Right lung (tissue), 5 donors: Measurements from ENCODE around the gene EXTL1. TPM values are rescaled to one million over a fixed set of nuclear protein-coding genes. Genes with fewer than 3 reads are reported as not detected.
A peak's percentile ranks its signal among the peaks of the same experiment; 100 is the strongest.

Experiments used
- DNase-seq, 2 donors: peaks; one replicate each; pipeline ENCODE4 v3.0.0-alpha.2; 2013
- polyA plus RNA-seq, 5 donors: library from polyadenylated mRNA; unstranded; fragments of 120-200 nt; gene quantifications; one replicate each; pipeline versions ENCODE4 v1.2.1 to v1.2.3, GENCODE V29; 2013; ENCODE audit warnings: inconsistent platforms in 1 of 5, low replicate concordance in 1 of 5; ENCODE audit not compliant: insufficient read length in 5 of 5, insufficient read depth in 1 of 5

Gene EXTL1
- polyA plus RNA-seq, 5 donors = 0.49 to 1.5 (median 0.51) TPM

DNA sequence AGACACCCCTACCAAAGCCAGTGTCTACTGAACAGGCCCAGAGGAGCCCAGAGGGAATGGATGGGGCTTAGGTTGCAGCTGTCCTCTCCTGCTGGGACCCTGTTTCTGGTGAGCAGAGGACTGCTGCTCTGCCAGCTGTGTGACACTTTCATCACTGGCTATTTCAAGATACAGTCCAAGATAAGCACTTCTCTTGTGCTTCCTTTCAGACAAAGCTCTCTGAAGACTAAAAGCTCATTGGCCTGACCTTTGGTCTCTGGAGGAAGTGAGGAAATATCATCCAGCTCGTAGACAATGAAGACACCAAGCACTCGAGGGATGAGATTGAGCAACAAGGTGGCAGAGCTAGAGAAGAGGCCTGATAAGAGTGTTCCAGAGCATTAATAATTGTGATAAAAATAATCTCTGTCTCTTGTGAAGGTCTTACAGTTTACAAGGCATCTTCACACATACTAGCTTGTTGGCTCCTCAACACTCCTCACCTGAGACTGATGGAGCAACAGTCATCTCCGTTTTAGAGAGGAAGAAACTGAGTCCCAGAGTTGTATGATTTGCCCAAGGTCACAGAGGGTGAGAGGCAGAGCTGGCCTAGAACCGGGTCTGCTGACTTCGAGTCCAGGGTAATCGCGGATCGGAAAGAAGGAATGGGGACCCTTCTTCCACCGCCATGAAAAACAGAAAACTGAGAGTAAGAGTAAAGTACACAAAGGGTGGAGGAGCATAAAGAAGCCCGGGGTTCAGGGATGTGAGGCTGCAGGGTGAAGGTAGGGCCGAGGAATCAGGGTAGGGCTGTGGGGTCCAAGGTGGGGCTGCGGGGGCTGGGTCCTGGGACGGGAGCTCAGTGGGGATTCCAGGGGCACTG lies 24.4 kb upstream of the EXTL1 start:
- DNase-seq = no peak

DNA sequence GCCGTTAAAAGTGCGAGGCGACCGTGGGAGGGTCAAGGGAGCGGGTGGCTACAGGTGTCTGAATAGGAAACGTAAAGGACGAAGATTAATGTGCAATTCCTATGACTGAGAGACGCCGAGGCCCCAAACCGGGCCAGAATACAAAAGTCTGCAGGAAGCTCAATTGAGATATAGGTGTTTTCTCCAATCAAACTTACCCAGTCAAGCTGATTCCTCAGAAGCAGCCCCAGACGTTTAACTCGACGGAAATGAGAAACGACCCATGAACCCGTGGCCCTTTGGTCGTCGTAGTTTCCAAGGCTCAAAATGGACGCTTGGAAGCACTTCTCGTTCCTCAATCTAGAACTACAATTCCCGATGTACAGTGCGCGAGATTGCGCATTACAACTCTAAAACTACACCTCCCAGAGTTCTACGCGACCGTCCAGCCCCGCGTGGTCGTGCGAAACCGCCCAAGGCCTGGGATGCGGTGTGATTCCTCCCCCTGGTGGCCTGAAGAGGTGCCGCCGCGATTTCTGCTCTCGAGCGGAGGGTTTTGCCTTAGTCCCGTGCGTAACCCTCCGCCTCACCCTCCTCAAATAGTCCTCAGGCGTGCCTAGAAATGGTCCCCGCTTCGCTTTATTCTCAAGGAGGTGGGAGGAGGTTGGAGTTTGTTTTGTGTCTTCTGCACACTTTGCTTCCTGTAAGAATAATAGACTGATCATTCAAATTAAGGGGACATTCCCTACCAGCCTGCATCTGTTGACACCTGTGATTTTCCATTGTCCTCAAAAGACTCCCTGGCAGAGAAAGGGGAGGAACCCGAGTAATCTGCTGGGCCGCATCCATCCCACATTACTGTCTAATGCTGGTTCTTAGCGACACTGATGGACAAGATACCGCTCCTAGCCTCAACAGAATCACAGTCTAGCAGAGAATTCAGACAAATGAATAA lies 23.5 kb upstream of the EXTL1 start, which contains the start of gene PAFAH2:
TSS of gene PAFAH2 (minus strand) at position 236 of the 934 bp plus-strand sequence. CDS start 7,247 bp downstream, outside the sequence.
- DNase-seq = peak; percentile 99

DNA sequence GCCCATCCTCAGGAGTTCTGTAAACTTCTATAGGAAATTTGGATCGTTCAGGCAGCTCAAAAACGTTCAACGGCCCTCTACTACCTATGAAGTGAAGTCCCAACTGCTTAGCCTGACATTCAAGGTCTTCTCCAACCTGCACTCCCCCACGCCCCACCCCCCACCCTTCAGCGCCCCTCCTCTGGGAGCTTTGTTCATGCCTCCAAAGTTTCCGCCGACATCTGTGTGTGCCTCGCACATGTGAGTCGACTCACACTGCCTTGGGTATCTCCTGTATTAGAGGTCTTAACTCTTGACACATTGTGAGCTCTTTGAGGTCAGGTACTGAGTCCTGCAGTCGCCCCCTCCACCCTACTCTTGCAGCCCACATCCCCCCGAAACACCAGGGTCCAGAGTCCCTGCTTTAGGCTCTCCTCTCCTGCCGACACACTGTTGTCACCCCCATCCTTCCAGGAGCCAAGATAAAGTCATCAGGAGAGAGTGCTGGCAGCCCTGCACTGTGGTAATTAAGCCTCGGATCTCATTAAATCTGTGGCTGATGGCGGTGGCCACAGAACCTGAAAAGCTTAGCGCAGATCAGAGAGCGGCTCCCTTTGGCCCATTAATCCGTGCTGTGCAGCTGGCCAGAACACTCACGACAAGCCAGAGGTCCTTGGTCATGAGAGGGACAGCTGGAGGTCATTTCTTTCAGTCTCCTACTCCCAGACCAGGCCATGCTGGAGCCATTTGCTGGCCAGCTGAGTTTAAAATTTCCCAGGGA lies 22.4 kb upstream of the EXTL1 start:
- no peak for DNase-seq

DNA sequence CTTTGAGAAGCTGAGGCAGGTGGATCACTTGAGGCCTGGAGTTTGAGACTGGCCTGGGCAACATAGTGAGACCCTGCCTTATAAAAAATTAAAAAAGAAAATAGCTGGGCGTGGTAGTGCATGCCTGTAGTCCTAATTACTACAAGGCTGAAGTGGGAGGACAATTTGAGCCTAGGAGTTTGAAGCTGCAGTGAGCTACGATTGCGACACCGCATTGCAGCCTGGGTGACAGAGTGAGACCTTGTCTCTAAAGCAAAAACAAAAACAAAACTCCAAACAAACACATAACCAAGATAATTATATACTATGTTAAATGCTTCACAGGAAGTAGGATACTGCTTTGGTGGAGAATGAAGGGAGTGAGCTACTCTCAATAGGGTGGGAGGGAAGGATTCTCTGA lies 18.3 kb upstream of the EXTL1 start:
- no peak for DNase-seq

DNA sequence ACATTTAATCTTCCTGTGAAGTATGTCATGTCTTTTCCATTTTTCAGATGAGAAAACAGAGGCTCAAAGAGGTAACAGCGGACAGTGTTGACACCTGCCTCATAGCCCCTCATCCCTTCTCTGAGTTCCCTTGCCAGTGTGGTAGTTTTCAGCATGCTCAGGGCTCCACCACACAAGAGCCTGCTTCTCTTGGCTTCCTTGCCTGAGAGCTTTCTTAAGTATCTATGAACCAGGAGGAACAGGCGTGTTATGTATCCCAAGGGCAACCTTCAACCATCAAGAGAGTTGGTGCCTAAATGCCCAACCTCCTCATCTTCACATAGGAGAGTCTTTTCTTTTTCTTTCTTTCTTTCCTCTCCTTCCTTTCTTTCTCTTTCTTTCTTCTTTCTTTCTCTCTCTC lies 17.8 kb upstream of the EXTL1 start:
- no peak for DNase-seq

DNA sequence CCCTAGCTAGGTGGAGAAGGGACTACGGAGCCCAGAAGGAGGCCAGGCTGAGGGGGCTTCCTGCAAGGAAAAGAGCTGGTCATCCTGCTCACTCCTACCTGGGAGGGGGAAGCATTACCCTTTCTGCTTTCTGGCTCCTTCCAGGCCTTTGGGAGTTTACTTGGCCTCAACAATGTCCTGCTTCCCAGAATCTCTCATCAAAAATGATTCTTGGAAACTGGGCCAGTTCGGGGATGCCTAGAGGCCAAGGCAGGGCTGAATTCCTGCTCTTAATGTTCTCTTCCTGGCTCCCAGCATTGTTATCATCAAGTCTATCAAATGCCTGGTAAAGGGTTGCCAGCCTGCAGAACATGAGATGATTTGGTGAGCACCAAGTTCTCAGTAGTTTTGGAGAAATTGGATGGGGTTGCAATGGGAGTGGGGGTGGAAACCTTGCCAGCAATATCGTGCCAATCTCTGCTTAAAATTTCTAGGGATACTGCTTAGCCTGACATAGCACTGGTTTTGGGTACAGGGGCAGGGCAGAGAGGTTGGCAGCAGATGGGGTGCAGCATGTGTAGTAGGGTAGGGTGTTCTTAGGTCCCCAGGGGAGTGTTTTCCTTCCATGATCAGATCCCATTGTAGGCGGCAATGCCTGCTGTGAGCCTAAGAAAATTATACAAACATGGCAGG lies 16.0 kb upstream of the EXTL1 start:
- no peak for DNase-seq

DNA sequence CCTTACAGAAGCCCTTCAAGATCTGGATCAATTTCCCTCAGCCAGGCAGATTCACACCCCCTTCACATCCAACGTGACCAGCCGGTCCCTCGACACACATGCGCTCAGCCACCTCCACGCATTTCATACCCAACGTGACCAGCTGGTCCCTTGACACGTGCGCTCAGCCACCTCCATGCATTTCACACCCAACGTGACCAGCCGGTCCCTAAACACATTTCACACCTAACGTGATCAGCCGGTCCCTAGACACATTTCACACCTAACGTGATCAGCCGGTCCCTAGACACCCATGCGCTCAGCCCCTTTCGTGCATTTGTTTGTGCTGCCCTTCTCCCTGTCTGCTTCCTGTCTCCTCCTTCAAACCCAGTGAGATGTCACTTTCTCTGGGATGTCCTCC lies 14.9 kb upstream of the EXTL1 start:
- no peak for DNase-seq

DNA sequence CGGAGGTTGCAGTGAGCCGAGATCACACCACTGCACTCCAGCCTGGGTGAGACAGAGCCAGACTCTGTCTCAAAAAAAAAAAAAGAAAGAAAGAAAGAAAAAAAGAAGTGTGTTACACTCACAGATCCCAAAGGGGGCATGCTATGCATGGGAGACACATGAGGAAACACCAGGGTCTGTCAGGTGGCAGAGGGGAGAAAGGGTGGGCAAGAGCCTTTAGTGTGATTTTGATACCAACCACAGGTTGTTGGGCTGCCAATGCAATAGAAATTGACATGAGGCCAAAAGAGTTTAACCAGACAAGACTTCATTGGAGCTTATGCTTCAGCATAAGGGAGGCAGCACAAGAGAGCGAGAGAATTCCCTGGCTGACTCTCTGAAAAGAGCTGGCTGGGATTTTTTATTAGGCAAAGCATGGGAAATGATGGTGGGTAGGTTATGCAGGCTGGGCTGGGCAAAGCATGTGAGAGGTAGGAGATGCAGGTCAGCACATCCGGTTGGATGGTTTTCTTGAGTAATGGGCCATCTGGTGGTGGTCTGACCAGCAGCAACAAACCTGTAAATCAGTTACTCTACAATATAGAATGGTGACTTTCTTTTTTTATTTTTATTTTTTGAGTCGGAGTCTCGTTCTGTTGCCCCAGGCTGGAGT lies 11.7 kb upstream of the EXTL1 start:
- DNase-seq = no peak

DNA sequence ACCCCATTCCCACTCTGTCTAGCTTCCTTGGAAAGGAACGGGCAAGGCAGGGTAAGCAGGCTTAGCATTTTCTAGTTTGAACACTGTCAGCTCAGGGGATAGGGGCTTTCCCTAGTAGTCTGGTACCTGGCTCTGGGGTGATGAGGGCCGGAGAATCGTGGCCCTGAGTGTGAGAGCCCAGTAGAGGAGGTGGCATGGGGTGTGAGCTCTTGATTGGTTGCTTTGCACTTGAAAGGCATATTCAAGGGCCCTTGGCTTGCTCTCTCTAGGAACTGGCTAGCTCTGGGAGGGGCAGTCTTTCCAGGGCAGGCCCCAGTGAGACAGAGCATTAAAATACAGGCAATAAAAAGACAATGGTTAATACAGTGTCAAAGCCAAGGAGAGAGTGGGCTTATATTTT lies 10.8 kb upstream of the EXTL1 start:
- DNase-seq = no peak

DNA sequence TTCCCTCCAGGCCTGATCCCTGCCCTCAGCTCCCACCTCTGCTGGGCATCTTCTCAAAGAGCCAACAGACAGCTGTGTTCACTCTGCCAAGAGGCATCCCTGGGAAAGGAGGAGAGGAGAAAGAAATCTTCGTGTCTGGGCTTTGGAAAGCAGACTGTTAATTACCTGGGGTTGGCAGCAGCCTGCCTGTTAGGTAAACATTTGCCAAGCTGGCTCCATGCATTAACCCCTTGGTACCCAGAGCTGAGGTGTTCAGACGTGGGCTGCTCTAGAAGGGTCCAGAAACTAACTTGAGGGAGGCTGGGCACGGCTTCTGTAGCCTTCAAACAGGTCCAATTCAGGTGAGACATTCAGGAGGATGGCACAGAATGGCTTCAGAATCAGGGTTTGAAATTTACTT lies 8.7 kb upstream of the EXTL1 start:
- no peak for DNase-seq

DNA sequence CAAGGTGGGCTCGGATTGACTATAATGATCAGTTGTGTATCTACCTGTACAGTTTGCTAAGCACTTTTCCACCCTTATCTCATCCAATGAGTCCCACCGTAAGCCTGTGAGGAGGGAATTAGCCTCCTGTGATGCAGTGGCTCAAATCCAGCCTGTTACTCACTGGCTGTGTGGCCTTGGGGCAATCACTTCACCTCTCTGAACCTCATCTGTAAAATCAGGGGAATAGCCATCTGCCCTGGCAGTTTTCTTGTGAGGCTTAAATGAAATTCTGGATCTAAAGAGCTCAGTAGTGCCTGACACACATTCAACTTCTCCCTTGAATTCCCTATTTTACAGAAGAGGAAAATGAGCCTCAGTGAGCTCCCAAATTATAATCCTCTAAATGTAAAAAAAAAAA lies 7.4 kb upstream of the EXTL1 start:
- no peak for DNase-seq

DNA sequence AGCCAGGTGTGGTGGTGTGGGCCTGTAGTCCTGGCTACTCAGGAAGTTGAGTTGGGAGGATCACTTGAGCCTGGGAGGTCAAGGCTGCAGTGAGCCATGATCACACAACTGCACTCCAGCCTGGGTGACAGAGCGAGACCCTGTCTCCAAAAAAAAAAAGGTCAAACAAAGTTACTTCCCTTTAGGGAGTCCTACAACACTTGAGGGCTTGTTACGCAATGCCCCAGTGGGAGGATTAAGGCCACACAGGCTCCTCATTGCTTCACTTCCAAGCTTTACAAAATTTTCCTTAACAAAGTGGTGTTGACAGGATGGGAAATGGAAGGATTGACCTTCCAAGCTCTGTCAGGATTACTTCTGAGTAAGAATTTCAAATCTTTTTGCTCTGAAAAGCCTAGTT lies 6.2 kb upstream of the EXTL1 start:
- DNase-seq = peak in 1 of 2 donors; percentile 62

DNA sequence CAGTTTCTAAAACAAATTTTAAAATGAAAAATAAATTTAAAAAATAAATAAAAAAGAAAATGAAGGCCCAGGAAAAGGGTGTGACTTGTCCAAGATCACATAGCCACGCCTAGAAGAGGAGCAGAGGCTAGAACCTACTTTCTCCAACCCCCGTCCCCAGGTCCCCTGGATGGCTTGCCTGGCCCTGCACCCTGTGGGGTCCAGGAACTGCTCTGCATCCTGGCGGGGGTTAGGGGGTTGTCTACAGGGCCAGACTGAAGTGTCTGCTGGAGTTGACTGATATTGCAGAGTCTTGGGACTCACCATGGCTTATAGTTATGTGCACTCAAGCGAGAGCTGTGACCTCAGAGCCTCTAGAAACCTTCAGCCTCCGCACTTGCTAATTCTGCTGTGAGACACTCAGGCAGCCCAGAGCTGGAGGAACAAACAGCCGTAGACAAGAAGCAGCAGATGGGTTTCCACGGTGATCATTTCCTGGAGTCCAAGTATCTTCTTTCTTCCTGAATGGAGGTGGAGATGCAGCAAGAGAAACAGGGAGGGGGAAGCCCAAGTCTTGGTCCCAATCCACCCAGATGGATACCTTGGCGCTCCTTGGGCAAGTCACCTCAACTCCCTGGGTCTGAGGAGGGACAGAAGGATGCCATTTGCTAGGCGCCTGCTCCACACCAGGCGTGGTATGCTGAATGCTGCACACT lies 5.2 kb upstream of the EXTL1 start:
- DNase-seq = no peak

DNA sequence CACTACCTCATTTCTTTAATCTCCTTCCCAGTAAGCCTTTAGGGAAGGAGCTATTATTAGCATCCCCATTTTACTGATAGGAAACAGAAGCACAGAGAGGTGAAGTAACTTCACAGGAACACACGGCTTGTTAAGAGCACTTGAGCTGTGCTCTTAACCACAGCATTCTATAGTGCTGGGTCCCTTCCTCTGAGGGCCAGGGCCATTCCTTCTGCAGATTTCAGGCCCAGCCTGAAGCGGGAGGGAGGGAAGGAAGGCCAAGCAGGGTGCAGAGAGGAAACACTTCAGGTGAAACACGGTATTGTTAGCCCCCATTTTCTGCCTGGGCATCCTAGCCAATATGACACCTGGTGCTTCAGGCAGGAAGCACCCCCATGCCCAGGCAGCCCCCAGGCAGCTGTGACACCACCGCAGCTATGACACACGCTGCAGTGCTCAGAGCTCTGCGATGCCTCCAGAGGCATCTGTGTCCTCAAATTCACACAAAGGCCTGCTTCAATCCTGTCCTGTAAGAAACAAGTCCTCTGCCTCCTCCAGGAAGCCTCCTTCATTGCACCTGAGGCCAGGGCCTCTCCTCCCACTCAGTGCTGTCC lies 4.5 kb upstream of the EXTL1 start:
- no peak for DNase-seq

DNA sequence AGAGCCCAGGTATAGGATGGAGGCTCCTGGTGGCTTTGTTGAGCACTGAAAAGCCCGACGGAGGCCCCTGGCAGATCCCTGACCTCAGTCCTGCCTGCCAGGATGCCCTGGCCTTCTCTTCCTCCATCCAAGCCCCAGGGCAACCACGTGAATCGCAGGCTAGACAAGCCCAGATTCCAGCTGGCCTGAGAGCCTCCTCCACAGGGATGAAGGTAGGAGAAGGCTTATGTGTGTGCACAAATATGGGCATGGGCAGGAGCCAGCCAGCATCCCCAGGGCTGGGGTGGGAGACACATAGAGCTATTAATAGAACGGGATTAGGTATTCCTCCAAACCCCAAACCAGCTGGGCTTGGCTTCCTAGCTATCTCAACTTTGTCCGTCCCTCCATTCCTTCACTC lies 4.0 kb upstream of the EXTL1 start:
- no peak for DNase-seq

DNA sequence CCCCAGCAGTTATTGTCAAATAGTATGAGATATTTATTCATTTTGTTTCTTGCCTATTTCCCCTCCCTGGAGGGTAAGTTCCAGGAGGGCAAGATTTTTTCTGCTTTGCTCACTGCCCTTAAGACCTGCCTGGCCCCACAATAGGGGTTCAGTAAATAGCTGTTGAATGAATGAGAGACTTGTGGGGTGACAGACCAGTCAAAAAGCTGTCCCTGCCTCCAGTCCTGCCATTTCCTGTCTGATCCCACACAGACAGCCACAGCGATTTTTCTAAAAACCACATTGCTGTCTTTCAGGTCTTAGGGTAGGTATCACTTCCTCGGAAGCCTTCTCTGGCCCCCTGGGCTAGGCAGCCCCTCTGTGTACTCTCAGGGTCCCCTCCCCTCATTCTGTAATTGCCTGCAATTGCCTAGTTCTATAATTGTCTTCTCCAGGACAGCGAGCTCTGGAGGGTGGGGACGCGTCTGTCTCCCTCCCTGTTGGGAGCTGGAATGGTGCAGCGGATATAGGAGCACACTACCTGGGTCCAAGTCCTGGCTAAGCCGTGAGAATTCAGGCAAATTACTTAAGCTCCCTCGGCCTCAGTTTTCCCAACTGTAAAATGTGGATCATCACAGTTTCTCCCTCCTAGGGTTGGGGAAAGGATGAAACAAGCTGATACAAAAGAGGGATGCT lies 1.8 kb upstream of the EXTL1 start:
- DNase-seq = no peak

DNA sequence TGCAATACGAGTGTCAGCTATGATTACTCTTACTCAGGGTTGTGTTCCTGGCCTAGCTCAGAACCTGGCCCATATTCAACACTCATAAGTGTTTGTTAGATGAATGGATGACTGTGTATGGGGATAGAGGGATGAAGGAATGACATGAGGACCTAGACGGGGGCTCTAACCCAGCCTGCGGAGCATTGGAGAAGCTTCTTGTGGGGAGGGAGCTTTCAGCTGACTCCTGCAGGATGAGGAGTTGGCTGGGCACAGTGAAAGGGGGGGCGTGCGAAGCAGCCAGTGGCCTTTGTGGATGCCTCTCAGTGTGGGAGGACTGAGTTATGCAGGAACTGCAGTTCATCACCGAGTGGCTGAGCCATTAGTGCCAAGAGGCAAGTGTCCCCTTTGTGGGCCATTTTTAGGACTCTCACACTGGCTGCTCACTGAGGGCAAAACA lies 1.2 kb upstream of the EXTL1 start:
- no peak for DNase-seq

DNA sequence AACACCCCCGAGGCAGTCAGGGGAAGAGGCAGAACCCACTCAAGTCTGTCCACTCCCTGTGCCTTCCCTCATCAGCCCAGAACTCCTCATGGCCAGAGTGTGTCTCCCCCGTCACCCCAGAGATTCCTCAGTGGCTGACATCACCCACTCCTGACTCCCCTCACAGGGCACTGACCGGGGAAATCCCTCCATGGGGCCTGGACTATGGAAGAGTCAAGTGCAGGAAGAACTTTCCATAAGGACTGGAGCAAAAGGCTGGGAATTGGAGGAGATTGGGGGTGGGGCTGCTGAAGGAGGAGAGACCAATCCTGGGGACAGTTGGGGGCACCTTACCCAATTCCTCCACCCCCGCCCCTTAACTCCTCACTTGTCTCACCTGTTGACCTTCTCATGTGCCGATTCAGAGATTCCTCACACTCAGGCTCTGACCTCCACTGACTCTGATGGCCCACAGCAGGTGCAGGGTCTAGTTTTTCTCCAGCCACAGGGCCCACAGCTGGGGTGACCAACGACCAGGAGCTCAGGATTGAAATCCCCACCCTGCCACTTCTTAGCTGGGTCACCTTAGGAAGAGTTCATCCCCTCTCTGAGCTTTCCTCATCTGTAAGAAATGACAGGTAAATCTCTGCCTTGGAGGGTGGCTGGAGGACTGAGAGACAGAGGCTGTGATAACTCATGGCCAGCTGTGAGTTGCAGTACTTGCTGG lies 481 bp upstream of the EXTL1 start:
- no peak for DNase-seq

DNA sequence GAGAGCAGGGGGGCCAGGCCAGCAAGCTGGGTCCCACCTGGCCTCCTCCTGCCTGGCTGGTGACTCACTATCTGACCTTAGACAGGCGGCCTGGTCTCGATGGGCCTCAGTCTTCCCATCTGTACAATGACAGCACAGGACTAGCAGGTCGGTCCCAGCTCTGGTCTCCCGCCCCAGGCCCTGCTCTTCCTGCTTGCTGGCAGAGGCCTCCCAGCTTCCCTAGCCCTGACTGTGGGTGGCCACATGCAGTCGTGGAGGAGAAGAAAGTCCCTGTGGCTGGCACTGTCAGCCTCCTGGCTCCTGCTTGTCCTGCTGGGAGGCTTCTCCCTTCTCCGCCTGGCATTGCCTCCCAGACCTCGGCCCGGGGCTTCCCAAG lies 817 bp downstream of the EXTL1 start:
- DNase-seq = no peak
